Cardiac fibroblast (primary cell): ENCODE measurements around the gene RERE.
A peak's percentile ranks its signal among the peaks of the same experiment; 100 is the strongest.

Experiments
- DNase-seq, 2 donors: peaks; one replicate each; pipeline versions ENCODE4 v3.0.0 to v3.0.0-alpha.2; 2010; ENCODE audit warnings: low read depth in 2 of 2
- H3K4me3 ChIP-seq, 2 donors: replicated peaks in 1 of 2; 1 replicate in 1 of 2; 2 replicates in 1 of 2; pipeline ENCODE4 v1.5.1; 2011; ENCODE audit warnings: low read depth in 2 of 2, low read length in 2 of 2, mild to moderate bottlenecking in 2 of 2, moderate library complexity in 1 of 2
- CTCF ChIP-seq: IDR thresholded peaks from one replicate; pipeline ENCODE4 v1.5.1; 2011; ENCODE audit warnings: low read depth, mild to moderate bottlenecking, low read length, inconsistent platforms

The RERE gene

GRCh38 chr1:8415526-8416278, 401.7 kb downstream of the RERE start:
- DNase-seq = peak; percentile 57 to 66
- H3K4me3 ChIP-seq = no peak overlapping the region
- no peak for TF ChIP-seq CTCF

- peak; percentile 93 for DNase-seq
- no peak overlapping the region for H3K4me3 ChIP-seq
- TF ChIP-seq CTCF = peak; percentile 4
Observed at GRCh38 chr1:8412183-8412831, 405.1 kb downstream of the RERE start.

- no peak for TF ChIP-seq CTCF
Observed at GRCh38 chr1:8411803-8412182, 405.6 kb downstream of the RERE start.

GRCh38 chr1:8410791-8411190, 406.6 kb downstream of the RERE start:
- peak in 1 of 2 donors; percentile 40 for DNase-seq
- no peak overlapping the region for H3K4me3 ChIP-seq
- no peak for TF ChIP-seq CTCF

More at GRCh38 chr1:8411803-8412182, 405.6 kb downstream of the RERE start:
- no peak overlapping the region for H3K4me3 ChIP-seq
- no peak for DNase-seq

- DNase-seq = no peak
- no peak overlapping the region for H3K4me3 ChIP-seq
- no peak for TF ChIP-seq CTCF
Observed at GRCh38 chr1:8409606-8410005, 407.8 kb downstream of the RERE start.

- peak; percentile 76 to 82 for DNase-seq
- no peak overlapping the region for H3K4me3 ChIP-seq
- peak; percentile 43 for TF ChIP-seq CTCF
Observed at GRCh38 chr1:8409106-8409505, 408.3 kb downstream of the RERE start.
